HG03460 (cell line): ENCODE results near the gene HOXC5.

Experiments used
- ATAC-seq: cut with Tn5 transposase; IDR thresholded peaks from one replicate; pipeline ENCODE4 v1.9.1; 2021; ENCODE audit not compliant: unreplicated experiment

The HOXC5 gene

GRCh38 chr12:54019091-54019811 lies 13.6 kb upstream of the HOXC5 start:
- ATAC-seq = no peak

- no peak for ATAC-seq
Measured at GRCh38 chr12:54019924-54020590, 12.8 kb upstream of the HOXC5 start.

GRCh38 chr12:54020591-54021405 lies 12.1 kb upstream of the HOXC5 start:
- no peak for ATAC-seq

- no peak for ATAC-seq
Measured at GRCh38 chr12:54021432-54022013, 11.3 kb upstream of the HOXC5 start.

- no peak for ATAC-seq
Measured at GRCh38 chr12:54022960-54023884, 9.6 kb upstream of the HOXC5 start.

GRCh38 chr12:54024127-54024526 lies 8.7 kb upstream of the HOXC5 start:
- ATAC-seq = no peak

- ATAC-seq = no peak
Measured at GRCh38 chr12:54024581-54025305, 8.1 kb upstream of the HOXC5 start.

GRCh38 chr12:54025499-54026405 lies 7.1 kb upstream of the HOXC5 start:
- no peak for ATAC-seq

GRCh38 chr12:54026640-54027441 lies 6.0 kb upstream of the HOXC5 start:
- no peak for ATAC-seq

GRCh38 chr12:54027442-54027786 lies 5.4 kb upstream of the HOXC5 start:
- ATAC-seq = no peak

- no peak for ATAC-seq
Measured at GRCh38 chr12:54028314-54029201, 4.3 kb upstream of the HOXC5 start, which contains the start of gene HOXC6. TSS of gene HOXC6 (plus strand) at chr12:54028440. CDS start at chr12:54028522, 82 bp downstream.

- no peak for ATAC-seq
Measured at GRCh38 chr12:54029529-54030441, 3.1 kb upstream of the HOXC5 start.

- ATAC-seq = no peak
Measured at GRCh38 chr12:54030442-54030801, 2.4 kb upstream of the HOXC5 start.

- no peak for ATAC-seq
Measured at GRCh38 chr12:54030889-54031471, 1.9 kb upstream of the HOXC5 start.

GRCh38 chr12:54031480-54031879 lies 1.4 kb upstream of the HOXC5 start:
- no peak for ATAC-seq
